Neuronal stem cell (in vitro differentiated cells): ENCODE measurements around the gene OR1S1.

Source experiments
- DNase-seq: peaks from one replicate; pipeline ENCODE4 v3.0.0-alpha.2; 2013; ENCODE audit warnings: low spot score
- H2AFZ ChIP-seq: one replicate; pipeline ENCODE4 v1.6.1; 2013; ENCODE audit warnings: mild to moderate bottlenecking, low read length, inconsistent platforms
- H2AK5ac ChIP-seq: 2 replicates; pipeline ENCODE4 v1.6.1; 2013; ENCODE audit warnings: low read depth, mild to moderate bottlenecking, inconsistent platforms, low read length, moderate library complexity, mixed read lengths
- H2BK120ac ChIP-seq: 2 replicates; pipeline ENCODE4 v1.6.1; 2013; ENCODE audit warnings: low read depth, mild to moderate bottlenecking, inconsistent platforms, low read length, moderate library complexity, mixed read lengths
- H2BK12ac ChIP-seq: one replicate; pipeline ENCODE4 v1.6.1; 2013; ENCODE audit warnings: low read length, inconsistent platforms
- H2BK15ac ChIP-seq: 2 replicates; pipeline ENCODE4 v1.6.1; 2013; ENCODE audit warnings: mild to moderate bottlenecking, low read length, inconsistent platforms, mixed read lengths
- H2BK5ac ChIP-seq: one replicate; pipeline ENCODE4 v1.6.1; 2013; ENCODE audit warnings: inconsistent platforms, mild to moderate bottlenecking, low read length, moderate library complexity
- H3K14ac ChIP-seq: one replicate; pipeline ENCODE4 v1.6.1; 2013; ENCODE audit warnings: low read length, inconsistent platforms
- H3K18ac ChIP-seq: 2 replicates; pipeline ENCODE4 v1.6.1; 2013; ENCODE audit warnings: low read length, inconsistent platforms
- H3K23ac ChIP-seq: 2 replicates; pipeline ENCODE4 v1.6.1; 2013; ENCODE audit warnings: low read depth, mild to moderate bottlenecking, mixed read lengths, low read length, inconsistent platforms; ENCODE audit not compliant: poor library complexity
- H3K27ac ChIP-seq: replicated peaks from 3 replicates; pipeline ENCODE4 v1.5.1; 2013; ENCODE audit warnings: low read length, inconsistent platforms
- H3K27me3 ChIP-seq, 3 experiments: 2 replicates each; pipeline ENCODE4 v1.6.1; 2013; ENCODE audit warnings: low read length in 3 of 3, mild to moderate bottlenecking in 2 of 3, inconsistent platforms in 1 of 3, low read depth in 1 of 3, mixed read lengths in 1 of 3, moderate library complexity in 1 of 3; ENCODE audit not compliant: control insufficient read depth in 3 of 3, insufficient read depth in 3 of 3
- H3K36me3 ChIP-seq, 2 donors: replicated peaks in 1 of 2; 2 replicates each; pipeline ENCODE4 v1.6.1; 2013; ENCODE audit warnings: low read length in 2 of 2; ENCODE audit not compliant: control insufficient read depth in 2 of 2, insufficient read depth in 2 of 2
- H3K4ac ChIP-seq: 2 replicates; pipeline ENCODE4 v1.6.1; 2013; ENCODE audit warnings: inconsistent platforms, mild to moderate bottlenecking, low read length, moderate library complexity
- H3K4me1 ChIP-seq, 2 donors: 1 replicate in 1 of 2; 2 replicates in 1 of 2; pipeline ENCODE4 v1.6.1; 2013; ENCODE audit warnings: low read length in 2 of 2, low read depth in 1 of 2; ENCODE audit not compliant: control insufficient read depth in 2 of 2, insufficient read depth in 1 of 2
- H3K4me2 ChIP-seq: one replicate; pipeline ENCODE4 v1.6.1; 2013; ENCODE audit warnings: mild to moderate bottlenecking, low read length, inconsistent platforms; ENCODE audit not compliant: insufficient read depth, poor library complexity, severe bottlenecking
- H3K4me3 ChIP-seq, 2 donors: 2 replicates each; pipeline ENCODE4 v1.5.1; 2013; ENCODE audit warnings: low read length in 2 of 2, mild to moderate bottlenecking in 2 of 2, inconsistent platforms in 1 of 2, moderate library complexity in 1 of 2
- H3K79me1 ChIP-seq: one replicate; pipeline ENCODE4 v1.6.1; 2013; ENCODE audit warnings: low read depth, mild to moderate bottlenecking, inconsistent platforms, low read length, moderate library complexity
- H3K9ac ChIP-seq: one replicate; pipeline ENCODE4 v1.6.1; 2013; ENCODE audit warnings: mild to moderate bottlenecking, low read depth, low read length, inconsistent platforms; ENCODE audit not compliant: poor library complexity
- H3K9me3 ChIP-seq, 2 donors: replicated peaks in 1 of 2; 2 replicates each; pipeline versions ENCODE3 to v1.6.1; 2013; ENCODE audit warnings: low read length in 2 of 2, mild to moderate bottlenecking in 2 of 2, inconsistent platforms in 1 of 2, low read depth in 1 of 2, mixed read lengths in 1 of 2, moderate library complexity in 1 of 2; ENCODE audit not compliant: control insufficient read depth in 2 of 2, insufficient read depth in 1 of 2
- H4K8ac ChIP-seq: one replicate; pipeline ENCODE4 v1.6.1; 2013; ENCODE audit warnings: low read depth, mild to moderate bottlenecking, inconsistent platforms, low read length, moderate library complexity
- H4K91ac ChIP-seq: one replicate; pipeline ENCODE4 v1.6.1; 2013; ENCODE audit warnings: low read length, low read depth, mild to moderate bottlenecking, inconsistent platforms; ENCODE audit not compliant: poor library complexity
- WGBS, 2 donors: extraction: QIAGEN DNeasy Blood & Tissue Kit; methylation state at CpG; one replicate each; pipeline ENCODE4 v1.1.7; 2013; ENCODE audit warnings: missing lambda C conversion rate in 2 of 2, mixed read lengths in 1 of 2; ENCODE audit not compliant: insufficient read length in 2 of 2, insufficient replicate concordance in 1 of 2; ENCODE audit errors: extremely low coverage in 2 of 2; 5-methylcytosine and 5-hydroxymethylcytosine counted together

The OR1S1 gene

GRCh38 chr11:58188770-58189169 is 23.8 kb upstream of the OR1S1 start, which contains the start of gene OR9Q2:
OR9Q2 (plus strand) TSS chr11:58189070; CDS start chr11:58190491, 1,421 bp downstream.
- Histone ChIP-seq H3K4me2 (no peak within 1 kb of the TSS), H3K14ac (no peak within 1 kb of the TSS), H3K4me3 (no peak within 1 kb of the TSS), H3K9ac (no peak within 1 kb of the TSS), H3K27ac (no peak within 1 kb of the TSS), H3K4me1 (no peaks in the 10 kb centered on the region), H3K18ac (no peak within 1 kb of the TSS), H3K9me3 (no peaks in the 10 kb centered on the region), H3K4ac (no peak within 1 kb of the TSS), H3K23ac (no peak within 1 kb of the TSS), H3K36me3 (no peaks in the 10 kb centered on the region), H2BK120ac (no peak within 1 kb of the TSS), H3K27me3 (no peaks in the 10 kb centered on the region), H4K91ac (no peak within 1 kb of the TSS), H2BK15ac (no peak within 1 kb of the TSS), H2BK5ac (no peak within 1 kb of the TSS), H4K8ac (no peak within 1 kb of the TSS), H2AK5ac (no peak within 1 kb of the TSS), H2AFZ (no peak within 1 kb of the TSS), H3K79me1 (no peaks in the 10 kb centered on the region), H2BK12ac (no peak within 1 kb of the TSS)
- DNase-seq = no peak
- WGBS, 2 donors = no CpG with 5 or more reads among the region's 2 CpGs

GRCh38 chr11:58192229-58192628 is 20.3 kb upstream of the OR1S1 start:
- Histone ChIP-seq H2BK12ac (no peak overlapping the region), H3K4ac (no peak overlapping the region), H3K9ac (no peak overlapping the region)

GRCh38 chr11:58193391-58193790 is 19.1 kb upstream of the OR1S1 start:
- Histone ChIP-seq H4K91ac (no peak overlapping the region), H2AK5ac (no peak overlapping the region), H3K4me1 (no peaks in the 10 kb centered on the region), H3K4ac (no peak overlapping the region), H3K4me2 (no peak overlapping the region), H3K9ac (no peak overlapping the region), H3K4me3 (no peak overlapping the region), H4K8ac (no peak overlapping the region), H3K27ac (no peak overlapping the region), H3K9me3 (no peaks in the 10 kb centered on the region), H2AFZ (no peak overlapping the region), H3K18ac (no peak overlapping the region), H2BK12ac (no peak overlapping the region), H3K36me3 (no peaks in the 10 kb centered on the region), H2BK15ac (no peak overlapping the region), H2BK120ac (no peak overlapping the region), H3K79me1 (no peaks in the 10 kb centered on the region), H3K23ac (no peak overlapping the region), H3K14ac (no peak overlapping the region), H3K27me3 (no peaks in the 10 kb centered on the region), H2BK5ac (no peak overlapping the region)
- DNase-seq = no peak

More at GRCh38 chr11:58192229-58192628, 20.3 kb upstream of the OR1S1 start:
- no peaks in the 10 kb centered on the region for H3K4me1 ChIP-seq
- no CpG with 5 or more reads among the region's 3 CpGs for WGBS, 2 donors
- no peaks in the 10 kb centered on the region for H3K79me1 ChIP-seq
- no peak overlapping the region for H3K18ac ChIP-seq
- H2AFZ ChIP-seq = no peak overlapping the region
- H3K4me3 ChIP-seq = no peak overlapping the region
- H4K91ac ChIP-seq = no peak overlapping the region
- H2AK5ac ChIP-seq = no peak overlapping the region
- DNase-seq = no peak
- no peak overlapping the region for H3K23ac ChIP-seq
- no peak overlapping the region for H4K8ac ChIP-seq
- H2BK120ac ChIP-seq = no peak overlapping the region
- no peaks in the 10 kb centered on the region for H3K36me3 ChIP-seq
- H3K27ac ChIP-seq = no peak overlapping the region
- H2BK5ac ChIP-seq = no peak overlapping the region
- H2BK15ac ChIP-seq = no peak overlapping the region
- H3K4me2 ChIP-seq = no peak overlapping the region
- H3K9me3 ChIP-seq = no peaks in the 10 kb centered on the region
- no peaks in the 10 kb centered on the region for H3K27me3 ChIP-seq
- no peak overlapping the region for H3K14ac ChIP-seq

GRCh38 chr11:58195939-58196338 is 16.6 kb upstream of the OR1S1 start:
- WGBS, 2 donors = no CpG with 5 or more reads among the region's 2 CpGs

More at GRCh38 chr11:58195939-58196338, 16.6 kb upstream of the OR1S1 start:
- Histone ChIP-seq H2AFZ (no peak overlapping the region), H2BK120ac (no peak overlapping the region), H3K27me3 (no peaks in the 10 kb centered on the region), H3K18ac (no peak overlapping the region), H3K4me1 (no peaks in the 10 kb centered on the region), H2BK15ac (no peak overlapping the region), H3K36me3 (no peaks in the 10 kb centered on the region), H3K4me2 (no peak overlapping the region), H3K9me3 (no peaks in the 10 kb centered on the region), H3K9ac (no peak overlapping the region), H4K8ac (no peak overlapping the region), H2AK5ac (no peak overlapping the region), H3K23ac (no peak overlapping the region), H3K27ac (no peak overlapping the region), H2BK5ac (no peak overlapping the region), H2BK12ac (no peak overlapping the region), H4K91ac (no peak overlapping the region), H3K4ac (no peak overlapping the region), H3K79me1 (no peaks in the 10 kb centered on the region), H3K4me3 (no peak overlapping the region), H3K14ac (no peak overlapping the region)
- no peak for DNase-seq
